Naive thymus-derived CD4-positive, alpha-beta T cell (primary cell): ENCODE measurements around the gene AGAP2. TPM values are rescaled to one million over a fixed set of nuclear protein-coding genes. Genes with fewer than 3 reads are reported as not detected.

Experiments used
- ATAC-seq: fragments of 150-1000 bp; cut with Tn5 transposase; 2 replicates; pipeline ENCODE4 v1.10.0; 2021; ENCODE audit warnings: mild to moderate bottlenecking, moderate library complexity
- CTCF ChIA-PET: fragments of 350-600 bp; sonication (Branson Sonifier 250); formaldehyde crosslinking; loops from one replicate; lab custom pipeline; 2021; ENCODE audit warnings: antibody characterized with exemption; lab: Charles Lee
- POLR2A ChIA-PET: fragments of 350-600 bp; sonication (Branson Sonifier 250); formaldehyde crosslinking; loops from one replicate; lab custom pipeline; 2021; ENCODE audit warnings: antibody characterized with exemption, inconsistent platforms; lab: Charles Lee
- DNase-seq, 9 donors: peaks; one replicate each; pipeline versions ENCODE4 v3.0.0 to v3.0.0-alpha.2; 2020 to 2022; ENCODE audit warnings: mixed read lengths in 1 of 9
- H3K27ac ChIP-seq: one replicate; pipeline ENCODE4 v1.7.0; 2013; ENCODE audit warnings: mild to moderate bottlenecking, low read depth, low read length, moderate library complexity
- H3K27me3 ChIP-seq, 2 donors: one replicate each; pipeline ENCODE4 v1.7.0; 2013; ENCODE audit warnings: low read length in 2 of 2, mild to moderate bottlenecking in 2 of 2, moderate library complexity in 2 of 2; ENCODE audit not compliant: control insufficient read depth in 2 of 2, insufficient read depth in 2 of 2
- H3K36me3 ChIP-seq, 3 experiments: 1 replicate in 2 of 3; 2 replicates in 1 of 3; pipeline ENCODE4 v1.7.0; 2013; ENCODE audit warnings: low read length in 3 of 3, mild to moderate bottlenecking in 3 of 3, moderate library complexity in 1 of 3; ENCODE audit not compliant: insufficient read depth in 3 of 3, control insufficient read depth in 2 of 3
- H3K4me1 ChIP-seq, 2 donors: one replicate each; pipeline ENCODE4 v1.7.0; 2013; ENCODE audit warnings: low read length in 2 of 2, mild to moderate bottlenecking in 2 of 2, moderate library complexity in 1 of 2; ENCODE audit not compliant: control insufficient read depth in 2 of 2, insufficient read depth in 2 of 2
- H3K4me3 ChIP-seq: 2 replicates; pipeline ENCODE4 v1.7.0; 2013; ENCODE audit warnings: mild to moderate bottlenecking, low read length
- H3K9me3 ChIP-seq, 3 experiments: 1 replicate in 2 of 3; 2 replicates in 1 of 3; pipeline ENCODE4 v1.7.0; 2013; ENCODE audit warnings: low read length in 3 of 3; ENCODE audit not compliant: control insufficient read depth in 2 of 3
- H3K27ac Mint-ChIP-seq, 9 donors: one replicate each; pipeline ENCODE4 v1.8.0; 2020 to 2022; ENCODE audit warnings: mixed read lengths in 9 of 9, mild to moderate bottlenecking in 8 of 9, moderate library complexity in 5 of 9, inconsistent platforms in 2 of 9
- H3K27me3 Mint-ChIP-seq, 5 donors: one replicate each; pipeline ENCODE4 v1.8.0; 2021 to 2022; ENCODE audit warnings: mixed read lengths in 5 of 5, mild to moderate bottlenecking in 1 of 5
- H3K36me3 Mint-ChIP-seq, 5 donors: one replicate each; pipeline ENCODE4 v1.8.0; 2020 to 2022; ENCODE audit warnings: mixed read lengths in 5 of 5, mild to moderate bottlenecking in 3 of 5, inconsistent platforms in 1 of 5
- H3K4me1 Mint-ChIP-seq, 7 donors: one replicate each; pipeline ENCODE4 v1.8.0; 2020 to 2022; ENCODE audit warnings: mixed read lengths in 7 of 7, mild to moderate bottlenecking in 3 of 7, inconsistent platforms in 1 of 7
- H3K4me3 Mint-ChIP-seq, 10 donors: one replicate each; pipeline ENCODE4 v1.8.0; 2020 to 2022; ENCODE audit warnings: mild to moderate bottlenecking in 10 of 10, mixed read lengths in 10 of 10, moderate library complexity in 6 of 10, inconsistent platforms in 2 of 10
- H3K9me3 Mint-ChIP-seq, 11 donors: one replicate each; pipeline ENCODE4 v1.8.0; 2020 to 2022; ENCODE audit warnings: mixed read lengths in 11 of 11, mild to moderate bottlenecking in 4 of 11, inconsistent platforms in 1 of 11, moderate library complexity in 1 of 11
- intact Hi-C, 2 donors: fragments of 100-400 bp; cut with micrococcal nuclease; formaldehyde crosslinking; loops; one replicate each; pipeline ENCODE4 v1.15.1; 2023
- polyA plus RNA-seq, 2 donors: library from polyadenylated mRNA; unstranded; fragments of 300-500 nt; fragmentation: Illumina TruSeq; gene quantifications; one replicate each; pipeline ENCODE4 v1.2.3, GENCODE V29; 2021
- total RNA-seq, 6 experiments: library from RNA in 5 of 6; stranded (reverse) in 5 of 6; gene quantifications; 1 replicate in 5 of 6; 2 replicates in 1 of 6; pipeline ENCODE4 v1.2.3 and lab custom pipeline; 2021 to 2026

The AGAP2 gene
- total and polyA plus RNA-seq, 7 experiments from 2014 or later: 3.0 to 66.7 (median 41.3) TPM

GRCh38 chr12:57766464-57767304 is 28.1 kb upstream of the AGAP2 start, which contains the start of gene CYP27B1:
CYP27B1 (minus strand) TSS chr12:57767078; CDS start chr12:57767041, 37 bp downstream.
- H3K27me3 Mint-ChIP-seq: peaks cover 9 to 27% (median 17%) of the 10 kb centered on the region in 5 donors
- H3K4me3 ChIP-seq: peak within 1 kb of the TSS; percentile 70
- peaks cover 0 to 16% (median 0%) of the 10 kb centered on the region in 3 experiments for H3K36me3 ChIP-seq
- H3K9me3 ChIP-seq: no peaks in the 10 kb centered on the region
- ChIA-PET CTCF (interaction anchor here (0.8 to 3.5 kb wide), 3 partner anchors 10 to 25 kb away, joined by 3 to 14 read pairs (median 3); no protein-coding TSS in a partner anchor), POLR2A (interaction anchor here (0.5 to 1.2 kb wide), 5 partner anchors 10 to 25 kb away, joined by 3 to 4 read pairs (median 3); partner anchors contain the start of gene MARCHF9)
- H3K4me1 Mint-ChIP-seq: peaks cover 24 to 46% (median 39%) of the 10 kb centered on the region in 7 donors
- peaks cover 21 to 35% of the 10 kb centered on the region in 2 donors for H3K4me1 ChIP-seq
- ATAC-seq: peak; percentile 29
- H3K27ac ChIP-seq: no peak within 1 kb of the TSS
- intact Hi-C loops: no loop called here
- no peak for DNase-seq
- peaks cover 0 to 12% of the 10 kb centered on the region in 2 donors for H3K27me3 ChIP-seq
- H3K4me3 Mint-ChIP-seq: peak within 1 kb of the TSS; percentile 72 to 93 (median 88)
- peaks cover 0 to 11% (median 5%) of the 10 kb centered on the region in 5 donors for H3K36me3 Mint-ChIP-seq
- H3K9me3 Mint-ChIP-seq: no peaks in the 10 kb centered on the region
- peak within 1 kb of the TSS in 3 of 9 donors; percentile 13 to 46 (median 31) for H3K27ac Mint-ChIP-seq

GRCh38 chr12:57765698-57766463 is 27.3 kb upstream of the AGAP2 start:
- POLR2A ChIA-PET: interaction anchor here (0.8 to 1.3 kb wide), 5 partner anchors 10 to 24 kb away, joined by 3 to 4 read pairs (median 3); partner anchors contain the start of gene CDK4
- H3K4me3 ChIP-seq: peak overlapping the region; percentile 70

GRCh38 chr12:57765003-57765697 is 26.6 kb upstream of the AGAP2 start:
- CTCF ChIA-PET: interaction anchor here (0.6 to 3.5 kb wide), 7 partner anchors 9 to 182 kb away, joined by 3 to 14 read pairs (median 3); partner anchors contain the start of gene AVIL
- H3K36me3 Mint-ChIP-seq: peaks cover 0 to 11% (median 4%) of the 10 kb centered on the region in 5 donors
- peak in 5 of 9 donors; percentile 42 to 62 (median 45) for DNase-seq
- Histone ChIP-seq H3K27ac (peak overlapping the region; percentile 39), H3K4me3 (peak overlapping the region; percentile 70), H3K9me3 (no peaks in the 10 kb centered on the region), H3K36me3 (peaks cover 0 to 15% (median 0%) of the 10 kb centered on the region in 3 experiments), H3K27me3 (peaks cover 0 to 12% of the 10 kb centered on the region in 2 donors), H3K4me1 (peaks cover 15 to 26% of the 10 kb centered on the region in 2 donors)
- POLR2A ChIA-PET: interaction anchor here (0.6 to 2.3 kb wide), 8 partner anchors 9 to 45 kb away, joined by 3 to 7 read pairs (median 3); partner anchors contain the start of genes CDK4 and TSFM
- peaks cover 9 to 27% (median 17%) of the 10 kb centered on the region in 5 donors for H3K27me3 Mint-ChIP-seq
- peak overlapping the region; percentile 72 to 93 (median 88) for H3K4me3 Mint-ChIP-seq
- intact Hi-C loops: loop anchor here (1.0 kb wide), 2 partner anchors 9 to 140 kb away; no protein-coding TSS in a partner anchor
- no peaks in the 10 kb centered on the region for H3K9me3 Mint-ChIP-seq
- peak overlapping the region in 1 of 9 donors; percentile 71 for H3K27ac Mint-ChIP-seq
- peak; percentile 79 for ATAC-seq
- peaks cover 16 to 41% (median 32%) of the 10 kb centered on the region in 7 donors for H3K4me1 Mint-ChIP-seq

More at GRCh38 chr12:57765698-57766463, 27.3 kb upstream of the AGAP2 start:
- Histone ChIP-seq H3K27ac (no peak overlapping the region), H3K36me3 (peaks cover 0 to 15% (median 0%) of the 10 kb centered on the region in 3 experiments), H3K4me1 (peaks cover 15 to 27% of the 10 kb centered on the region in 2 donors), H3K9me3 (no peaks in the 10 kb centered on the region), H3K27me3 (peaks cover 0 to 12% of the 10 kb centered on the region in 2 donors)
- Mint-ChIP-seq H3K9me3 (no peaks in the 10 kb centered on the region), H3K27me3 (peaks cover 9 to 27% (median 17%) of the 10 kb centered on the region in 5 donors), H3K36me3 (peaks cover 0 to 11% (median 5%) of the 10 kb centered on the region in 5 donors), H3K27ac (peak overlapping the region in 2 of 9 donors; percentile 13 to 31), H3K4me3 (peak overlapping the region; percentile 72 to 93 (median 88)), H3K4me1 (peaks cover 20 to 40% (median 32%) of the 10 kb centered on the region in 7 donors)
- DNase-seq (peak in 1 of 9 donors; percentile 30), ATAC-seq (peak; percentile 10)
- intact Hi-C loops: loop anchor here (1.0 kb wide), 2 partner anchors 10 to 139 kb away; no protein-coding TSS in a partner anchor
- CTCF ChIA-PET: interaction anchor here (0.8 to 3.5 kb wide), 2 partner anchors 10 to 15 kb away, joined by 3 to 14 read pairs; no protein-coding TSS in a partner anchor

- peaks cover 9 to 27% (median 17%) of the 10 kb centered on the region in 5 donors for H3K27me3 Mint-ChIP-seq
Observed at GRCh38 chr12:57764662-57765002, 26.1 kb upstream of the AGAP2 start.

GRCh38 chr12:57763881-57764661 is 25.5 kb upstream of the AGAP2 start:
- H3K27me3 ChIP-seq: peaks cover 0 to 12% of the 10 kb centered on the region in 2 donors
- peaks cover 24 to 48% (median 37%) of the 10 kb centered on the region in 7 donors for H3K4me1 Mint-ChIP-seq
- no peak for ATAC-seq
- no peaks in the 10 kb centered on the region for H3K9me3 Mint-ChIP-seq
- peaks cover 15 to 32% of the 10 kb centered on the region in 2 donors for H3K4me1 ChIP-seq
- H3K4me3 ChIP-seq: peak overlapping the region; percentile 70
- no peak for DNase-seq
- H3K4me3 Mint-ChIP-seq: peak overlapping the region; percentile 71 to 93 (median 88)
- intact Hi-C loops: no loop called here
- H3K27me3 Mint-ChIP-seq: peaks cover 9 to 27% (median 17%) of the 10 kb centered on the region in 5 donors
- H3K36me3 Mint-ChIP-seq: peaks cover 4 to 13% (median 6%) of the 10 kb centered on the region in 5 donors
- no peak overlapping the region for H3K27ac ChIP-seq
- ChIA-PET CTCF (interaction anchor here (0.6 to 1.4 kb wide), 7 partner anchors 8 to 181 kb away, joined by 3 to 5 read pairs (median 3); partner anchors contain the start of gene AVIL), POLR2A (interaction anchor here (0.7 to 2.3 kb wide), 5 partner anchors 12 to 46 kb away, joined by 3 to 7 read pairs (median 4); partner anchors contain the start of genes CDK4 and TSFM)
- H3K27ac Mint-ChIP-seq: peak overlapping the region in 3 of 9 donors; percentile 62 to 72 (median 64)
- H3K36me3 ChIP-seq: peaks cover 0 to 12% (median 0%) of the 10 kb centered on the region in 3 experiments
- H3K9me3 ChIP-seq: no peaks in the 10 kb centered on the region

More at GRCh38 chr12:57764662-57765002, 26.1 kb upstream of the AGAP2 start:
- intact Hi-C loops: loop anchor here (1.0 kb wide), 2 partner anchors 8 to 141 kb away; no protein-coding TSS in a partner anchor
- H3K4me3 Mint-ChIP-seq: peak overlapping the region; percentile 70 to 93 (median 88)
- Histone ChIP-seq H3K36me3 (peaks cover 0 to 15% (median 0%) of the 10 kb centered on the region in 3 experiments), H3K4me1 (peaks cover 15 to 30% of the 10 kb centered on the region in 2 donors), H3K27ac (no peak overlapping the region), H3K9me3 (no peaks in the 10 kb centered on the region), H3K27me3 (peaks cover 0 to 12% of the 10 kb centered on the region in 2 donors), H3K4me3 (peak overlapping the region; percentile 70)
- peaks cover under 1 to 11% (median under 1%) of the 10 kb centered on the region in 5 donors for H3K36me3 Mint-ChIP-seq
- CTCF ChIA-PET: interaction anchor here (0.6 to 1.4 kb wide), 7 partner anchors 8 to 182 kb away, joined by 3 to 5 read pairs (median 3); partner anchors contain the start of gene AVIL
- POLR2A ChIA-PET: interaction anchor here (0.6 to 2.3 kb wide), 6 partner anchors 11 to 46 kb away, joined by 3 to 7 read pairs (median 4); partner anchors contain the start of genes CDK4 and TSFM
- DNase-seq: no peak
- peaks cover 18 to 42% (median 33%) of the 10 kb centered on the region in 7 donors for H3K4me1 Mint-ChIP-seq
- H3K9me3 Mint-ChIP-seq: no peaks in the 10 kb centered on the region
- ATAC-seq: peak; percentile 6
- peak overlapping the region in 2 of 9 donors; percentile 62 to 71 for H3K27ac Mint-ChIP-seq
